Left lung (tissue), 10 donors: Measurements from ENCODE around the gene PTPRQ. TPM values are rescaled to one million over a fixed set of nuclear protein-coding genes. Genes with fewer than 3 reads are reported as not detected.

Experiments
- ATAC-seq: fragments of 200-7000 bp; cut with Tn5 transposase; one replicate; pipeline ENCODE4 v1.9.1; 2020; ENCODE audit warnings: moderate library complexity
- DNase-seq, 4 donors: peaks; one replicate each; pipeline ENCODE4 v3.0.0-alpha.2; 2013 to 2020
- H3K27ac ChIP-seq, 2 donors: fragments of 200-600 bp; sonication (generic) in 1 of 2; one replicate each; pipeline versions ENCODE4 v1.5.0 to v1.8.0; 2020 to 2021
- H3K27me3 ChIP-seq, 2 donors: fragments of 200-600 bp; sonication (generic) in 1 of 2; one replicate each; pipeline versions ENCODE4 v1.5.0 to v1.8.0; 2020 to 2021
- H3K36me3 ChIP-seq, 2 donors: fragments of 200-600 bp; sonication (generic) in 1 of 2; one replicate each; pipeline versions ENCODE4 v1.5.0 to v1.8.0; 2020 to 2021
- H3K4me1 ChIP-seq, 2 donors: fragments of 200-600 bp; one replicate each; pipeline ENCODE4 v1.8.0; 2021
- H3K4me3 ChIP-seq, 2 donors: fragments of 200-600 bp; sonication (generic) in 1 of 2; one replicate each; pipeline versions ENCODE4 v1.5.0 to v1.8.0; 2020 to 2021; ENCODE audit warnings: mild to moderate bottlenecking in 1 of 2
- H3K9me3 ChIP-seq, 2 donors: fragments of 200-600 bp; sonication (generic) in 1 of 2; one replicate each; pipeline versions ENCODE4 v1.5.0 to v1.8.0; 2020 to 2021
- intact Hi-C, 2 donors: fragments of 100-400 bp; cut with DNase I; formaldehyde crosslinking; loops; one replicate each; pipeline versions ENCODE4 v1.11.2 to v1.14.2; 2022
- polyA plus RNA-seq, 6 donors: library from polyadenylated mRNA; unstranded; fragments of 120-200 nt; gene quantifications; one replicate each; pipeline ENCODE4 v1.2.1, GENCODE V29; 2013; ENCODE audit not compliant: insufficient read length in 6 of 6
- total RNA-seq, 2 donors: library from RNA; stranded (reverse); fragmentation: NEBNext Ultra II Directional; extraction: Animal tissue kit (Norgen Biotek cat#: 25700); gene quantifications; one replicate each; pipeline ENCODE4 v1.2.1, GENCODE V29; 2021
- TF ChIP-seq, protein P1 (sequence below), 2 donors: fragments of 200-600 bp; sonication (generic) in 1 of 2; IDR thresholded peaks; one replicate each; pipeline versions ENCODE4 v1.5.0 to v1.8.0; 2021; ENCODE audit warnings: antibody characterized with exemption in 2 of 2
- donor health status: DM: no; HTN: yes; CAD: no.
- donor health status: DM: no; HTN: no; CAD: no.

Gene PTPRQ
- total and polyA plus RNA-seq, 8 donors: 0.79 to 9.1 (median 3.8) TPM

DNA sequence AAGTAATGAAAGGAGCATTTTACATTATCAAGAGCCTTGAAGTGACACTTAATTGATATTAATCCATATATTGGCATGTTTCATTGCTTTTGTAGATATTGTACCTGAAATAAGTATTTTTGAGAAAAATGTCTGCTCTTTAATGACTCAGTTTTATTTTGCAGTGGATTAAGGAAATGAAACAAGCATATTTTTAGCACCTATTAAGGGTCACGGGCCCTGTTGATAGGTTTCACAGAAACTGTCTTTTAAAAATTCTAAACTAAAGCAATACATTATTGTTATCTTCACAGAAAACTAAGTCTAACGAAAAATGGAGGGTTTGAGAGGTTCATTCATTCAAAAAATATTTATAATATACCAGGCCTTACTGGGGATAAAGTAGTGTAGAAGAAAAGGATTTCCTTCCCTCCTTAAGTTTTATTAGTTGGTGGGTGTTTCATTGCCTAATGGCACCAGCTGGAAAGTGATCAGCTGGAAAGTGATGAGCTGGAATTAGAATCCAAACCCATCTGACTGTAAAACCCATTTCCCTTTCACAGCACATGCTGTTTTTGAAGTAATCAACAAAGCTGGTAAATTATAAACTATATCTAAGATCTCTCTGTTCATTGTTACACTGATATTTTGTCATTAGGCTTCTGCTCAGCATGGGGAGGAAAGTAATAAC, 54.2 kb downstream of the PTPRQ start:
- ATAC-seq (no peak), DNase-seq (no peak)
- Histone ChIP-seq H3K27me3 (no peaks in the 10 kb centered on the region), H3K36me3 (no peaks in the 10 kb centered on the region), H3K4me3 (no peak overlapping the region), H3K27ac (no peak overlapping the region), H3K9me3 (no peaks in the 10 kb centered on the region), H3K4me1 (no peaks in the 10 kb centered on the region)
- intact Hi-C loops: no loop called here
- TF ChIP-seq, protein P1, sequence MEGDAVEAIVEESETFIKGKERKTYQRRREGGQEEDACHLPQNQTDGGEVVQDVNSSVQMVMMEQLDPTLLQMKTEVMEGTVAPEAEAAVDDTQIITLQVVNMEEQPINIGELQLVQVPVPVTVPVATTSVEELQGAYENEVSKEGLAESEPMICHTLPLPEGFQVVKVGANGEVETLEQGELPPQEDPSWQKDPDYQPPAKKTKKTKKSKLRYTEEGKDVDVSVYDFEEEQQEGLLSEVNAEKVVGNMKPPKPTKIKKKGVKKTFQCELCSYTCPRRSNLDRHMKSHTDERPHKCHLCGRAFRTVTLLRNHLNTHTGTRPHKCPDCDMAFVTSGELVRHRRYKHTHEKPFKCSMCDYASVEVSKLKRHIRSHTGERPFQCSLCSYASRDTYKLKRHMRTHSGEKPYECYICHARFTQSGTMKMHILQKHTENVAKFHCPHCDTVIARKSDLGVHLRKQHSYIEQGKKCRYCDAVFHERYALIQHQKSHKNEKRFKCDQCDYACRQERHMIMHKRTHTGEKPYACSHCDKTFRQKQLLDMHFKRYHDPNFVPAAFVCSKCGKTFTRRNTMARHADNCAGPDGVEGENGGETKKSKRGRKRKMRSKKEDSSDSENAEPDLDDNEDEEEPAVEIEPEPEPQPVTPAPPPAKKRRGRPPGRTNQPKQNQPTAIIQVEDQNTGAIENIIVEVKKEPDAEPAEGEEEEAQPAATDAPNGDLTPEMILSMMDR (IDR thresholded peaks at IDR 0.05): no peak

DNA sequence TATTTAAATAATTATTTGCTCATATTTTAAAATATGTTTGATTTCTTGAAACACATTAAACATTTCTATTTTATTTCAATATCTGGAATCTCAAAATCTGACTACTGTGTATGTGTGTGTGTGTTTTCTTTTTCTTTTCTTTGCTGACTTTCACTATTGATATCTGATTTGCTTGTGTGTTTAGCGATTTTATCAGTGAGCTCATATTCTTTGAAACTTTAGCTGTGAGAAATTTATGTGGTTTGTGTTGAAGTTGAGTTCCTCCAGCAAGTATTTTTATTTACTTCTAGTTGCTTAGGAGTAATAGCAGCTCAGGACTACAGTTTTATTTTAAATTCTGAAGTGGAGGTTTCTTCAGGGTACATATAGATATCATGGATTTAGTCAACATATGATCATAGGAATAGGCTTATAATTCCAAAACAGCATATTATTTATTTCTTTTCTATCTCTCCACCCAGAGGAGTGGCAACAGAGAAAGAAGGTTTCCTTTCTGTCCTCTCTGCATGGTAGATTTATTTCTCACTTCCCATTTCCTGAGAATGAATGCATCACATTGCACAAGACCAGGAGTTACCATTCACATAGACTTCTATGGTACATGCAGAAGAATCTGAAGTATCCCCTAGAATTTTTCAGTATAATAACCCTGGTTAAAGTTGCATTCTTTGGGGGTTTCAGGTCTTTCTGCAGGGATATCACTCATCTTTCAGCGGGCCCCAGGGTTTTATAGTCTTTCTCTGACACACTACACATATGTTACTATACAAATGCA, 60.5 kb downstream of the PTPRQ start:
- no peak for ATAC-seq
- Histone ChIP-seq H3K27me3 (no peaks in the 10 kb centered on the region), H3K36me3 (no peaks in the 10 kb centered on the region), H3K27ac (no peak overlapping the region), H3K4me1 (no peaks in the 10 kb centered on the region), H3K9me3 (no peaks in the 10 kb centered on the region), H3K4me3 (no peak overlapping the region)
- no peak for DNase-seq
- TF ChIP-seq, protein P1 (IDR thresholded peaks at IDR 0.05): no peak
- intact Hi-C loops: no loop called here

DNA sequence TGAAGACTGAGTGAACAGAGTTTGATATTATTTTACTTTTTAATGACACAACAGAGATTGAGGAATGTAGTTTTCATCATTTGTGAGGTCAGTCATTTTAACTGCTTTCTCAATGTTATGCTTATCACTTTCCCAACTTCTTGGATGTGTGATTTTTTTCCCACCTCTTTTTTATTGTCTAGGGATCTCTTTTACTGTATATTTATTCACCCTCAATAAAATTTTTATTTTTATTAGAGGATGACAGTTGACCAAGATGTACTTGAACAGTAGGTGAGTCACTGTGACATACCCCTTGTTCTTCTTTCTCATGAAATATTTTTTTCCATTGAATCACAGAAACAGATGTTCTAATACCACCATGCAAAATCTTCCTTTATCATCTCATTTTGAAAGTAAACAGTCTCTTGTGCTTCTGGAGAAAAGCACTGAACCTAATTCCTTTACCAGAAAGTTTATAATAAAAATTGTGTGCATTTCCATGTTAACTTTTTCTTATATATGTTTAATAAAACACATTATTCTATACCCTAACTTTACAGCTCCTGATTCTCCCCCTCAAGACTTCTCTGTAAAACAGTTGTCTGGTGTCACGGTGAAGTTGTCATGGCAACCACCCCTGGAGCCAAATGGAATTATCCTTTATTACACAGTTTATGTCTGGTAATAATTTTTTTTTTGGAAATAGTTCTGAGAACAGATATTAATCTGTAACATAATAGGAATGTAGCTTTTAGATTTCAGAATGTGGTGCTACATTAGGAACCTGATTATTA, 65.9 kb downstream of the PTPRQ start:
- ATAC-seq (no peak), DNase-seq (peak in 1 of 4 donors; percentile 20)

DNA sequence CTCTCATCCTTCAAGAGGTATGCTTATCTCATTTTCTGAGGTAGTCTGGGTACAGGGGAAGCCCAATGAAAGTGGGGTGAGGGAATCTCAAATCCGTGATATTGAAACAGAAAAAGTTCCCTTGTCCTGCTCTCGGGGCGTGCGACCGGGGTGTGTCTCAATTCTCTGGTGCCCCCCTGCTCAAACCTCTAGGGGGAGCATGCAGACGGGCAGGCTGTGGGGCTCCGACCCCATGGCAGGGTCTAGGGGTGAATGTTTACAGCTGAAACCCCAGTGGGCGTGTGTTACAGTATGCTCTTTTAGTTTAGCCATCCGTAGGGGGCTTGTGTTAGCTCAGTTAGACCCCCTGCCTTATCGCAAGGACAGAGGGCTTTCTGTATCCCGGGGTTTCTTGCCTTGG, 68.7 kb downstream of the PTPRQ start:
- H3K27me3 ChIP-seq: no peaks in the 10 kb centered on the region
- H3K9me3 ChIP-seq: peaks cover 0 to 3% of the 10 kb centered on the region in 2 donors
- DNase-seq (peak in 1 of 4 donors; percentile 44), ATAC-seq (no peak)
- TF ChIP-seq, protein P1 (IDR thresholded peaks at IDR 0.05): no peak
- no peak overlapping the region for H3K4me3 ChIP-seq
- no peak overlapping the region for H3K27ac ChIP-seq
- no peaks in the 10 kb centered on the region for H3K36me3 ChIP-seq
- intact Hi-C loops: no loop called here
- no peaks in the 10 kb centered on the region for H3K4me1 ChIP-seq

More for the DNA sequence above, 65.9 kb downstream of the PTPRQ start:
- H3K36me3 ChIP-seq: no peaks in the 10 kb centered on the region
- TF ChIP-seq, protein P1 (IDR thresholded peaks at IDR 0.05): no peak
- no peak overlapping the region for H3K27ac ChIP-seq
- intact Hi-C loops: no loop called here
- no peak overlapping the region for H3K4me3 ChIP-seq
- no peaks in the 10 kb centered on the region for H3K4me1 ChIP-seq
- H3K9me3 ChIP-seq: no peaks in the 10 kb centered on the region
- no peaks in the 10 kb centered on the region for H3K27me3 ChIP-seq

DNA sequence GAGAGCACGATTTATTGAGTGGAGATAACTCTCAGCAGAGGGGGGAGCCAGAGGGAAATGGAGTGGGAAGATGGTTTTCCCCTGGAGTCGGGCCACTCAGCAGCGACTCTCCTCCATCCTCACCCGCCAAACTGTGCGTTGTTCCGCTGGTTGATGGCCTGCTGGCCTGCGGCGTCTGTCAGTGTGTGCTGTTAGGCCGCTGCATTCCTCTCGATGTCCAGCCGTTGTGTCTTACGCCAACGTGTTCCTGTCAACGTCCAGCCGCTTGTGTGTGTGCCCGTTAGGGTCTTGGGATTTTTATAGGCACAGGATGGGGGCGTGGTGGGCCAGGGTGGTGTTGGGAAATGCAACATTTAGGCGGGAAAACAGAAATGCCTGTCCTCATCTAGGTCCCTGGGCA, 69.2 kb downstream of the PTPRQ start:
- intact Hi-C loops: no loop called here
- Histone ChIP-seq H3K27me3 (no peaks in the 10 kb centered on the region), H3K4me1 (no peaks in the 10 kb centered on the region), H3K4me3 (no peak overlapping the region), H3K9me3 (peaks cover 0 to 6% of the 10 kb centered on the region in 2 donors), H3K36me3 (no peaks in the 10 kb centered on the region), H3K27ac (no peak overlapping the region)
- no peak for ATAC-seq
- DNase-seq: peak in 2 of 4 donors; percentile 25 to 41
- TF ChIP-seq, protein P1 (IDR thresholded peaks at IDR 0.05): no peak
